Esophagus muscularis mucosa (tissue), 4 donors: ENCODE results near the gene GNLY.

Experiments used
- EP300 ChIP-seq: sonication (generic); formaldehyde crosslinking; IDR thresholded peaks from one replicate; pipeline ENCODE4 v1.6.1; 2017; ENCODE audit warnings: antibody characterized with exemption
- POLR2A ChIP-seq: fragments of 450-650 bp; IDR thresholded peaks from one replicate; pipeline ENCODE4 v1.6.1; 2017; ENCODE audit warnings: antibody characterized with exemption, moderate library complexity, mild to moderate bottlenecking, low read depth
- POLR2AphosphoS5 ChIP-seq, 2 donors: sonication (generic); formaldehyde crosslinking; IDR thresholded peaks; one replicate each; pipeline ENCODE4 v1.6.1; 2017; ENCODE audit warnings: antibody characterized with exemption in 2 of 2
- TF ChIP-seq, protein P1 (sequence below), 3 experiments: fragments of 200-600 bp in 2 of 3; fragments of 450-650 bp in 1 of 3; sonication (generic) in 2 of 3; IDR thresholded peaks; one replicate each; pipeline ENCODE4 v1.5.1; 2017 to 2019; ENCODE audit warnings: antibody characterized with exemption in 3 of 3, mild to moderate bottlenecking in 2 of 3, moderate library complexity in 1 of 3

DNA sequence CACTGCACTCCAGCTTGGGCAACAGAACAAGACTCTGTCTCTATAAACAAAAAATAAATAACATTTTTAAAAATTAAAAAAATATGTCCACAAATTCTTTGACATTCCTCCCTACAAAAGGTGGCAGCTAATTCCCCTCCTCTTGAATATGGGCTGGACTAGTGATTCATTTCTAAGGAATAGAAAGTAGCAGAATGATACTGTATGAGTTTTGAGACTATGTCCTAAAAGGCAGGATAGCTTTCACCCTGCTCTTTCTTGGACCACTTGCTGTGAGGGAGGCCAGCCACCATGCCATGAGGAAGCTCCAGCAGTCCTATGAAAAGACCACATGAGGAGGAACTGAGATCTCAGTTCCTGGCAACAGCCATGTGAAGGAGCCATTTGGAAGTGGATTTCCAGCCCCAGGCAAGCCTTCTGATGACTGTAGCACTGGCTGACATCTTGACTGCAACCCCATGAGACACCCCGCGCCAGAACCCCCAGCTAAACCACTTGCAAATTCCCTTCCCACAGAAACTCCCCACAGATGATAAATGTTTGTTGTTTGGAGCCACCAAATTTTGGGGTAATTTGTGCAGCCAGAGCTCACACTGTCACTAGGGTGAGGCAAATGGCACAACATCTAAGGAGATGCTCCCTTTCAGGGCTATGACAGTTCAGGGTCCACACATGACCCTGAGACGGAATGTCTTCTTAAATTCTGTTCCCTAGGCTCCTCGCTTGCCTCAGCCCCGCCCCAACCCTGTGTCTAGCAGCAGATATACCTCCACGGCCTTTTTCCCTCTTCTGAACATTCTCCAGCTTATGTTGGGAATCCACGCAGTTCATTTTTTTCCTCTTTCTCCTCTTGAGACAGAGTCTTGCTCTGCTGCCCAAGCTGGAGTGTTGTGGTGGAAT, 42.5 kb downstream of the GNLY start:
- TF ChIP-seq, protein P1, sequence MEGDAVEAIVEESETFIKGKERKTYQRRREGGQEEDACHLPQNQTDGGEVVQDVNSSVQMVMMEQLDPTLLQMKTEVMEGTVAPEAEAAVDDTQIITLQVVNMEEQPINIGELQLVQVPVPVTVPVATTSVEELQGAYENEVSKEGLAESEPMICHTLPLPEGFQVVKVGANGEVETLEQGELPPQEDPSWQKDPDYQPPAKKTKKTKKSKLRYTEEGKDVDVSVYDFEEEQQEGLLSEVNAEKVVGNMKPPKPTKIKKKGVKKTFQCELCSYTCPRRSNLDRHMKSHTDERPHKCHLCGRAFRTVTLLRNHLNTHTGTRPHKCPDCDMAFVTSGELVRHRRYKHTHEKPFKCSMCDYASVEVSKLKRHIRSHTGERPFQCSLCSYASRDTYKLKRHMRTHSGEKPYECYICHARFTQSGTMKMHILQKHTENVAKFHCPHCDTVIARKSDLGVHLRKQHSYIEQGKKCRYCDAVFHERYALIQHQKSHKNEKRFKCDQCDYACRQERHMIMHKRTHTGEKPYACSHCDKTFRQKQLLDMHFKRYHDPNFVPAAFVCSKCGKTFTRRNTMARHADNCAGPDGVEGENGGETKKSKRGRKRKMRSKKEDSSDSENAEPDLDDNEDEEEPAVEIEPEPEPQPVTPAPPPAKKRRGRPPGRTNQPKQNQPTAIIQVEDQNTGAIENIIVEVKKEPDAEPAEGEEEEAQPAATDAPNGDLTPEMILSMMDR (IDR thresholded peaks at IDR 0.05): no peak
- no peak for TF ChIP-seq POLR2A
- TF ChIP-seq POLR2AphosphoS5 (IDR thresholded peaks at IDR 0.05): no peak
- TF ChIP-seq EP300: no peak
